GM20000 (cell line): ENCODE data around the gene CBLB.

ENCODE experiments used
- DNase-seq: peaks from one replicate; pipeline ENCODE4 v3.0.0; 2012; ENCODE audit warnings: low spot score
- TF ChIP-seq, protein P1 (sequence below): IDR thresholded peaks from 2 replicates; pipeline ENCODE4 v1.5.1; 2012; ENCODE audit warnings: mild to moderate bottlenecking, control low read depth; ENCODE audit errors: extremely low read depth, missing control alignments

CBLB gene

DNA sequence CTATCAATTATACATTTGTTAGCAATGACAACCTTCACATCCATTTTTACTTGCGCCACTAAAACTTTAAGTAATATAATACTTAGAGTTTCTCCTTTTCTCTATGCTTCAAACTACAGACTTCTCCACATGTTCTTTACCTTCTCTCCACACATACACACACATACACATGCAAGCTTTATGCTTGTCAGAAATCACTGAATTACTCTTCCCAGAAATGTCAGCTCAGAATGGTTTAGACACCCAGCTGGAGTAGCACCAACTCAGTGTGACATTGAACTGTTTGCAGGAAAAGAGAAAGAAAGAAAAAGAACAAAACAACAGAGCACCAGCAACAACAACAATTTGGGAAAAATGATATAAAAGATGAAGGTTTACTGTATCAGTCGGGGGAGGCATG is 20.9 kb downstream of the CBLB start:
- DNase-seq: no peak
- TF ChIP-seq, protein P1, sequence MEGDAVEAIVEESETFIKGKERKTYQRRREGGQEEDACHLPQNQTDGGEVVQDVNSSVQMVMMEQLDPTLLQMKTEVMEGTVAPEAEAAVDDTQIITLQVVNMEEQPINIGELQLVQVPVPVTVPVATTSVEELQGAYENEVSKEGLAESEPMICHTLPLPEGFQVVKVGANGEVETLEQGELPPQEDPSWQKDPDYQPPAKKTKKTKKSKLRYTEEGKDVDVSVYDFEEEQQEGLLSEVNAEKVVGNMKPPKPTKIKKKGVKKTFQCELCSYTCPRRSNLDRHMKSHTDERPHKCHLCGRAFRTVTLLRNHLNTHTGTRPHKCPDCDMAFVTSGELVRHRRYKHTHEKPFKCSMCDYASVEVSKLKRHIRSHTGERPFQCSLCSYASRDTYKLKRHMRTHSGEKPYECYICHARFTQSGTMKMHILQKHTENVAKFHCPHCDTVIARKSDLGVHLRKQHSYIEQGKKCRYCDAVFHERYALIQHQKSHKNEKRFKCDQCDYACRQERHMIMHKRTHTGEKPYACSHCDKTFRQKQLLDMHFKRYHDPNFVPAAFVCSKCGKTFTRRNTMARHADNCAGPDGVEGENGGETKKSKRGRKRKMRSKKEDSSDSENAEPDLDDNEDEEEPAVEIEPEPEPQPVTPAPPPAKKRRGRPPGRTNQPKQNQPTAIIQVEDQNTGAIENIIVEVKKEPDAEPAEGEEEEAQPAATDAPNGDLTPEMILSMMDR: no peak

DNA sequence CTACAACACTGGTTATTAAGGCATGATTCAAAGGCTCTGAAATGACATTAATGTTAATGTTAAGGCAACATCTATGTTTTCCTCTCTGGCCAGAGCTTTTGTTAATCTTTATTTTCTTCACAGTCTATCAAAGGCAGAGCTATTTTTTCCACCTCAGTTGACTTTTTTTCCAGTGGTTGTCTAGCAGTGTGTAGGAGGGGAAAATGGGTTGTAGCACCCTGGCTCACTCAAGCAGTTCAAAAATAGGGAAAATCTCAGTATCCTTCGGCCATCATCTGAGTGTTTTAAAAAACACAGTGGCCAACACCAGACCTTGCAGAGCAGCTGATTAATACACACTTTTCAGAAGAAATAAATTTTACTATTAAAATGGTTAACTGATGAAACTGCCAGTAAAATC is 21.4 kb downstream of the CBLB start:
- TF ChIP-seq, protein P1: no peak
- DNase-seq: no peak

DNA sequence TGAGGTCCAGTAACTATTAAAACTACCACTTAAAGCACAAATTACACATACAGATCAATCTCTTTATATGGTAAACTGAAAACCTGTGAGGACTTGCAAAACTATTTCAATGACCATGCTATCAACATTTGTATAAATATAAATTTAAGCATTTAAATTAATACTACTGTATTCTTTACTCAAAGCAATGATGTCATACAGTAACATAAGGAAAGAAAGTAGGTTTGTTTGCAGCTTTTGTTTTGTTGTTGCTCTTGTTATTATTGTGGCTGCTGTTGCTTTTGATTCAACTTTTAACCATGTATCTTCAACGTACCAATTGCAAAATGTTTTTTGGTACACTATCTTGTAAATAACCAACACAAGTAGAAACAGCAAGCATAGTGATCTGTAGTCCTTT is 22.0 kb downstream of the CBLB start:
- DNase-seq: no peak
- TF ChIP-seq, protein P1: no peak

DNA sequence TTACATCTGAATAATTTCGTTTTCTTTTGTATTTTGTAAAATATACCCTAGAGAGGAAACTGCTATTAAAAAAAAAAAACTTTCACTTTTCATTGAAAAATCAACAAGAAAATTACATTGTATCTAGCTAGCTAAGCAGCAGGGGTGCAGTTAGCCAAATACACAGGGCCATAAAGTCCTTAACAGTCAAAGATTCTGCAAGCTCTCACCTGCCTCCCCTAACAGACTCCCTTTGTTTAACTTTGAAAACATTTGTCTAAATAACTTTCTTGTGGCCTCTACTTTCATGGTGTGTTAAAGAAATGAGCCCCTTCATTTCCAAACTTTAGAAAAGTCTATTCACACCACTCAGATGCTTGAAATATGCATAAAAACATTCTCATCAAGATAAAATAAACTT is 23.3 kb downstream of the CBLB start:
- no peak for DNase-seq
- TF ChIP-seq, protein P1: no peak

DNA sequence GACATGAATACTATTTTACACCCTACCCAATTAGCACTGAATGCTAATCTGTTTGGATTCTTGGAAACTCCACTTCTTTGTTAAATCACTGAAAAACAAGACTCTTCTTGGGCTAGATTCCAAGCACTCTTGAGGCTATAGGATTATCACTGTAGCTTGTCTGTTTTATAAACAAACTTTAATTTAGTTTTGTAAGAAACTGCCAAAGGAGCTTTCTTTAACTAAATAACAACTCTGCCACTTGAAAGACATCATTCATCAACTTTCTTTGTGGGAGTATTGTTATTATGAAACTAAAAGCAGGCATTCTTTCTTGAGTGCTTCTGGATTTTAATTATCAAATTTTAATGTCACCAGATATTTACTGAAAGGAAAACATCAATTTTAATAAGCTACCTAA is 24.1 kb downstream of the CBLB start:
- DNase-seq: no peak
- TF ChIP-seq, protein P1: no peak

DNA sequence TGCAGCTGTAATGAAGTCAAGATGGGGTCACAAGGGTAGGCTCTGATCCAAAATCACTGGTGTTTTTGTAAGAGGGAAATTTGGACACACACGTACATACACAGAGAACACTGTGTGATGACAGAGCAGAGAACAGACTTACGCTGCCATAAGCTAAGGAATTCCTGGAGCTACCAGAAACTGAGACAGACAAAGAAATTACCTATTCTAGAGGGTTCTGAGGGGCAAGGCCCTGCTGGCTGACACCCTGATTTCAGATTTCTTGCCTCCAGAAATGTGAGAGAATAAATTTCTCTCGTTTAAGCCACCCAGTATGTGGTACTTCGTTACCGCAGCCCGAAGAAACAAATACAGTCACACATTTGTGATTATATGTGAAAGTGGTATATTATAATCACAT is 24.8 kb downstream of the CBLB start:
- DNase-seq: no peak
- TF ChIP-seq, protein P1: no peak

DNA sequence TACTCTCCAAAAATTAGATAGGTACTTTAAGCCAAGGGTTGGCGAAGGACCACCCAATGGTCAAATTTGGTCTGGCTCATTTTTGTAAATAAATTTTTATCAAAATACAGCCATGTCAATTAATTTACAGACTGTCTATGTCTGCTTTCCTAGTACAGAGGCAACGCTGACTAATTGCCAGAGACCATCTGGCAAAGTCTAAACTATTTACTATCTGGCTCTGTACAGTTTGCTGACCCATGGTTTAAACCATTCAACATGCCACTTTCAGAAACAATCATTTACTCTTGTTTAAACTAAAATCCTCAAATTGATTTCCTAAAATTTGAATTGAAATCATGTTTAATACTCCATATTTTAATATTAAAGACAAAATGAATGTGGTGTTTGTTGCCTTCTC is 25.9 kb downstream of the CBLB start:
- DNase-seq: no peak
- TF ChIP-seq, protein P1: no peak

DNA sequence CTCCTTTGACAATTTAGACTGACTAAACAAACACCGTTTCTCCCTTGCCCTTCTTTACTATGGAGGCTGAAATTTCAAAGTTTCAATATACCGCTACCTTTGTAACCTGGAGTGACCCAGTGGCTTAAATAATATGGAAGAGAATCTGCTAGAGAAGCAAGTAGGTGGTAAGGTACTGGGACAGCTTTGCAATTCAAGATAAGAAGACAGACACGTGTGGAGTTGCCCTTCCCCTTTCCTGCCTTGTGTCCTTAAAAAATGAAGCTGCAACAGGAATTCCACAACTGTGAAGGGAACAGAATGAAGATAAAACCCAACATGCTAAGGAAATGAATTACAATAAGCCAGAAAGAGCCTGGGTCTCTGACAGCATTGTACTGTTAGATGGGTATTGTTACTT is 26.4 kb downstream of the CBLB start:
- TF ChIP-seq, protein P1: no peak
- no peak for DNase-seq
